Stimulated activated CD8-positive, alpha-beta memory T cell treated with anti-CD3 and anti-CD28 coated beads, Interleukin-12 subunit alpha, Interleukin-12 subunit beta, amount 100 ng/mL, for 4 hours (primary cell): ENCODE data around the gene SOCS7.

Source experiments
- DNase-seq: peaks from one replicate; pipeline ENCODE4 v3.0.0-alpha.2; 2020; ENCODE audit warnings: low read depth

SOCS7 gene

GRCh38 chr17:38363016-38363415 is 11.4 kb downstream of the SOCS7 start:
- no peak for DNase-seq

- no peak for DNase-seq
These were observed 13.1 kb downstream of the SOCS7 start for GRCh38 chr17:38364741-38365140.

GRCh38 chr17:38369124-38369886 is 17.7 kb downstream of the SOCS7 start:
- DNase-seq: no peak

GRCh38 chr17:38379448-38379847 is 27.8 kb downstream of the SOCS7 start:
- no peak for DNase-seq

GRCh38 chr17:38395090-38395489 is 43.4 kb downstream of the SOCS7 start:
- DNase-seq: no peak

GRCh38 chr17:38397227-38397626 is 45.6 kb downstream of the SOCS7 start:
- no peak for DNase-seq

GRCh38 chr17:38400286-38400685 is 48.6 kb downstream of the SOCS7 start:
- DNase-seq: no peak

- no peak for DNase-seq
These were observed 49.8 kb downstream of the SOCS7 start for GRCh38 chr17:38401459-38401858.

GRCh38 chr17:38402897-38403296 is 51.3 kb downstream of the SOCS7 start:
- DNase-seq: no peak

- no peak for DNase-seq
These were observed 51.8 kb downstream of the SOCS7 start for GRCh38 chr17:38403491-38403890.

- DNase-seq: no peak
These were observed 52.7 kb downstream of the SOCS7 start for GRCh38 chr17:38404174-38404943.

GRCh38 chr17:38405654-38406053 is 54.0 kb downstream of the SOCS7 start:
- DNase-seq: no peak

GRCh38 chr17:38410201-38410600 is 58.6 kb downstream of the SOCS7 start:
- DNase-seq: no peak

- DNase-seq: no peak
These were observed 63.9 kb downstream of the SOCS7 start for GRCh38 chr17:38415250-38416194.

GRCh38 chr17:38416840-38417209 is 65.2 kb downstream of the SOCS7 start:
- no peak for DNase-seq

- DNase-seq: no peak
These were observed 65.7 kb downstream of the SOCS7 start for GRCh38 chr17:38417210-38417951.

GRCh38 chr17:38418062-38418692 is 66.5 kb downstream of the SOCS7 start:
- DNase-seq: no peak

- DNase-seq: no peak
These were observed 67.3 kb downstream of the SOCS7 start for GRCh38 chr17:38418693-38419507.

- DNase-seq: no peak
These were observed 67.9 kb downstream of the SOCS7 start for GRCh38 chr17:38419508-38419981.

- no peak for DNase-seq
These were observed 68.9 kb downstream of the SOCS7 start for GRCh38 chr17:38420518-38420917.
